ENCODE results near the gene SCRN1. TPM values are rescaled to one million over a fixed set of nuclear protein-coding genes. Genes with fewer than 3 reads are reported as not detected.
"Not testable (repeated sequence)": the region's sequence is repeated elsewhere in the genome, so short reads cannot be mapped to it uniquely, and the experiment has no call there.

The SCRN1 gene
- total RNA-seq, 1 donor, result 113 TPM

GRCh38 chr7:29895559-29895958, 94.0 kb downstream of the SCRN1 start:
- DNase-seq (ENCODE audit: low read depth), result no peak
- H3K4me3 ChIP-seq (ENCODE audit: low read depth, low read length), result no peak overlapping the region
- no peak for TF ChIP-seq CTCF (IDR thresholded peaks at IDR 0.05; ENCODE audit: insufficient read depth, low read depth, low read length)

- DNase-seq (ENCODE audit: low read depth), result no peak
- no peak for TF ChIP-seq CTCF (IDR thresholded peaks at IDR 0.05; ENCODE audit: insufficient read depth, low read depth, low read length)
- no peak overlapping the region for H3K4me3 ChIP-seq (ENCODE audit: low read depth, low read length)
These were observed 95.3 kb downstream of the SCRN1 start for GRCh38 chr7:29894256-29894655.

- no peak for TF ChIP-seq CTCF (IDR thresholded peaks at IDR 0.05; ENCODE audit: insufficient read depth, low read depth, low read length)
- DNase-seq (ENCODE audit: low read depth), result no peak
- no peak overlapping the region for H3K4me3 ChIP-seq (ENCODE audit: low read depth, low read length)
These were observed 96.1 kb downstream of the SCRN1 start for GRCh38 chr7:29893351-29893965.

GRCh38 chr7:29892231-29892630, 97.4 kb downstream of the SCRN1 start:
- no peak for TF ChIP-seq CTCF (IDR thresholded peaks at IDR 0.05; ENCODE audit: insufficient read depth, low read depth, low read length)
- DNase-seq (ENCODE audit: low read depth), result no peak
- H3K4me3 ChIP-seq (ENCODE audit: low read depth, low read length), result no peak overlapping the region

- no peak for TF ChIP-seq CTCF (IDR thresholded peaks at IDR 0.05; ENCODE audit: insufficient read depth, low read depth, low read length)
- DNase-seq (ENCODE audit: low read depth), result no peak
- no peak overlapping the region for H3K4me3 ChIP-seq (ENCODE audit: low read depth, low read length)
These were observed 97.8 kb downstream of the SCRN1 start for GRCh38 chr7:29891766-29892165.

- H3K4me3 ChIP-seq (ENCODE audit: low read depth, low read length); DNase-seq (ENCODE audit: low read depth): not testable (repeated sequence)
These were observed 98.8 kb downstream of the SCRN1 start for GRCh38 chr7:29890786-29891185.

GRCh38 chr7:29890251-29890650, 99.3 kb downstream of the SCRN1 start:
- H3K4me3 ChIP-seq (ENCODE audit: low read depth, low read length), result no peak overlapping the region
- DNase-seq (ENCODE audit: low read depth), result no peak
- no peak for TF ChIP-seq CTCF (IDR thresholded peaks at IDR 0.05; ENCODE audit: insufficient read depth, low read depth, low read length)
